Activated naive CD8-positive, alpha-beta T cell treated with anti-CD3 and anti-CD28 coated beads, Interleukin-2, amount 10 ng/mL, durations not matched to agents 7 days and 5 days (primary cell): ENCODE measurements around the gene SLC25A44. TPM values are rescaled to one million over a fixed set of nuclear protein-coding genes. Genes with fewer than 3 reads are reported as not detected.
A peak's percentile ranks its signal among the peaks of the same experiment; 100 is the strongest.
"Not testable (repeated sequence)": the region's sequence is repeated elsewhere in the genome, so short reads cannot be mapped to it uniquely, and the experiment has no call there.

Experiments used
- ATAC-seq: fragments of 150-1000 bp; cut with Tn5 transposase; one replicate; pipeline ENCODE4 v1.10.0; 2021; ENCODE audit warnings: low read depth, moderate library complexity
- POLR2A ChIA-PET: fragments of 350-600 bp; sonication (Branson Sonifier 250); formaldehyde crosslinking; loops from one replicate; lab custom pipeline; 2021; ENCODE audit warnings: antibody characterized with exemption; lab: Charles Lee
- DNase-seq: peaks from one replicate; pipeline ENCODE4 v3.0.0; 2021
- H3K27ac Mint-ChIP-seq: one replicate; pipeline ENCODE4 v1.8.0; 2022; ENCODE audit warnings: mild to moderate bottlenecking, mixed read lengths
- H3K27me3 Mint-ChIP-seq: one replicate; pipeline ENCODE4 v1.8.0; 2022; ENCODE audit warnings: mild to moderate bottlenecking, moderate library complexity, mixed read lengths
- H3K36me3 Mint-ChIP-seq: one replicate; pipeline ENCODE4 v1.8.0; 2021; ENCODE audit warnings: mild to moderate bottlenecking, mixed read lengths
- H3K4me1 Mint-ChIP-seq: one replicate; pipeline ENCODE4 v1.8.0; 2021; ENCODE audit warnings: mixed read lengths
- H3K4me3 Mint-ChIP-seq: one replicate; pipeline ENCODE4 v1.8.0; 2022; ENCODE audit warnings: mild to moderate bottlenecking, moderate library complexity, mixed read lengths
- H3K9me3 Mint-ChIP-seq: one replicate; pipeline ENCODE4 v1.8.0; 2021; ENCODE audit warnings: mixed read lengths
- total RNA-seq, 2 experiments: library from RNA; stranded (reverse); gene quantifications; one replicate each; pipeline ENCODE4 v1.2.3, GENCODE V29; 2021

Gene SLC25A44
- total RNA-seq, 2 experiments from 2014 or later, result 30.9 to 35.3 TPM

DNA sequence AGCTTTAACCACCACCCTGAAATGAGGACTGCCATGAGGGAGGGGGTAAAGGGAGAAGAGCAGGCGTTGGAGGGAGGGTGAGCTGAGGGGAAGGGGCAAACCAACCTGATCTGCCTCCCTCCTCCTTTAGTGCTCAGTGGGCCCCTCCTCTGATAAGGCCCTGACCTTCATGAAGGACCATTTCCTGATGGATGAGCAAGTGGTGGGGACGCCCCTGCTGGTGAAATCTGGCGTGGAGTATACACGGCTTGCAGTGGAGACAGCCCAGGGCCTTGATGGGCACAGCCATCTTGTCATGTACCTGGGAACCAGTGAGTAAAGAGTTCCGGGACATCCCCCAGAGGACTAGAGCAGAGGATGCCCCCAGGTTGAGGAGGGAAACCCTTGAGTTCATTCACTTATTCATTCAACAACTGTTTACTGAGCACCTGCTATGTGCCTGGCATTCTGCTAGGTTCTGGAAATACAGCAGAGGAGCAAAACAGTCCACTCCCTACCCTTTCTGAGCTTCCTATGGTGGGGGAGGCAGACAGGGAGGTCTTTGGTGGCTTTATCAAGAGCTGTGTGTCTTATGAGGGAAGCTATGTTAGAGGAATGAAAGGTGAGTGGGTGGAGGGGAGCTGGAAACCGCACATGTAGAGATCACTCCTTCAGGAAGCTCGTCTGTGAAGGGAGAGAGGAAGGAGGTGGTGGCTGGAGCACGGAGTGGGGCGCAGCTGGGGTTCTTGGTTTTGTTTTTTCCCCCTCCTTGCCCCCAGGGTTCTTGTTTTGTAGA is 21.0 kb upstream of the SLC25A44 start:
- Mint-ChIP-seq H3K4me1 (peaks cover 10% of the 10 kb centered on the region), H3K27ac (no peak overlapping the region), H3K27me3 (no peaks in the 10 kb centered on the region), H3K9me3 (no peaks in the 10 kb centered on the region), H3K4me3 (no peak overlapping the region), H3K36me3 (peaks cover 9% of the 10 kb centered on the region)
- ATAC-seq, result no peak
- POLR2A ChIA-PET, result interaction anchor here (1.7 kb wide), 1 partner anchor 11 kb away, joined by 7 read pairs; no protein-coding TSS in a partner anchor
- no peak for DNase-seq

DNA sequence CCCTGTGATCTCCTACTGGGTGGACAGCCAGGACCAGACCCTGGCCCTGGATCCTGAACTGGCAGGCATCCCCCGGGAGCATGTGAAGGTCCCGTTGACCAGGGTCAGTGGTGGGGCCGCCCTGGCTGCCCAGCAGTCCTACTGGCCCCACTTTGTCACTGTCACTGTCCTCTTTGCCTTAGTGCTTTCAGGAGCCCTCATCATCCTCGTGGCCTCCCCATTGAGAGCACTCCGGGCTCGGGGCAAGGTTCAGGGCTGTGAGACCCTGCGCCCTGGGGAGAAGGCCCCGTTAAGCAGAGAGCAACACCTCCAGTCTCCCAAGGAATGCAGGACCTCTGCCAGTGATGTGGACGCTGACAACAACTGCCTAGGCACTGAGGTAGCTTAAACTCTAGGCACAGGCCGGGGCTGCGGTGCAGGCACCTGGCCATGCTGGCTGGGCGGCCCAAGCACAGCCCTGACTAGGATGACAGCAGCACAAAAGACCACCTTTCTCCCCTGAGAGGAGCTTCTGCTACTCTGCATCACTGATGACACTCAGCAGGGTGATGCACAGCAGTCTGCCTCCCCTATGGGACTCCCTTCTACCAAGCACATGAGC is 17.2 kb upstream of the SLC25A44 start:
- Mint-ChIP-seq H3K9me3 (no peaks in the 10 kb centered on the region), H3K36me3 (peaks cover 8% of the 10 kb centered on the region), H3K4me3 (no peak overlapping the region), H3K27me3 (peaks cover 1% of the 10 kb centered on the region), H3K27ac (no peak overlapping the region), H3K4me1 (peaks cover 18% of the 10 kb centered on the region)
- POLR2A ChIA-PET, result interaction anchor here (0.6 to 0.7 kb wide), 2 partner anchors 13 to 16 kb away, joined by 3 read pairs; no protein-coding TSS in a partner anchor
- ATAC-seq (no peak), DNase-seq (no peak)

DNA sequence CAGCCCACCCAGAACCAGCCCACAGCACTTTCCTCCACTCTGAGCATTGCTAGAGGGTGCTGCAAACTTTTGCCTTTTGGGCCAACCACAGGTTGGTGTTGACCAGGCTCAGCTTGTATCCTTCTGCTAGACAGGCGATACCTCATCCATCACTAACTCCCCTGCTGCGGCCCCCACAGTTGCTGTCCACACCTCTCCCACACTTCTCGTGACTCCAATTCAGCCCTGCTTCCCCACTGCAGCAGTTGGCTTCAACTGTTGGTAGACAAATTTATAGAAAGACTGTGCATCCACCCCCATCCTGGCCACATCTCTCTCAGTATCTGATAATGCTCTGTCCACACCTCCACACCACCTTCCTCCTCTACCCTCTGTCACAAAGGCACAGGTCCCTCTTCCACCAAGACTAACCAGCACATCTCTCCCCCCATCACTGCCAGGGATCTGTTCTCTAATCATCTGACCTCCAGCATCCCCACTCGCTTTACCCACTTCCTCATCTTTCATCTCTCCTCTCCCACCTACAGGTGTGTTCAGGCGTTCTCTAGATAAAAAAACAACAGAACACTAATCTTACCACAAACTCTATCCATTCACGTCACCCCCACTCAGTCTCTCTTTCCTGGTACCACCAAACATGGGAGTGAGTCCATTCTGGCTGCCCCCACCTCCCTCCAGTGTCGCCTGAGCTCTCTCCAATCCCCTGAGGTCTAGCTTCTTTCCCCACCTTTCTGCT is 15.8 kb upstream of the SLC25A44 start:
- Mint-ChIP-seq H3K9me3 (no peaks in the 10 kb centered on the region), H3K27me3 (peaks cover 1% of the 10 kb centered on the region)
- no peak for DNase-seq

GRCh38 chr1:156180471-156180870 is 13.4 kb upstream of the SLC25A44 start:
- no peak overlapping the region for H3K27ac Mint-ChIP-seq
- POLR2A ChIA-PET, result no interaction called here
- H3K9me3 Mint-ChIP-seq, result no peaks in the 10 kb centered on the region
- DNase-seq (no peak), ATAC-seq (no peak)
- peaks cover 3% of the 10 kb centered on the region for H3K36me3 Mint-ChIP-seq
- peaks cover 12% of the 10 kb centered on the region for H3K4me1 Mint-ChIP-seq
- H3K4me3 Mint-ChIP-seq, result no peak overlapping the region
- H3K27me3 Mint-ChIP-seq, result peaks cover 1% of the 10 kb centered on the region

More for the DNA sequence above, 15.8 kb upstream of the SLC25A44 start:
- POLR2A ChIA-PET, result interaction anchor here (0.6 to 1.4 kb wide), 4 partner anchors 13 to 45 kb away, joined by 3 to 6 read pairs (median 4); partner anchors contain the start of gene PMF1
- H3K36me3 Mint-ChIP-seq, result peaks cover 8% of the 10 kb centered on the region
- peak overlapping the region; percentile 51 for H3K4me3 Mint-ChIP-seq
- H3K27ac Mint-ChIP-seq, result peak overlapping the region; percentile 81
- peaks cover 17% of the 10 kb centered on the region for H3K4me1 Mint-ChIP-seq
- peak; percentile 83 for ATAC-seq

DNA sequence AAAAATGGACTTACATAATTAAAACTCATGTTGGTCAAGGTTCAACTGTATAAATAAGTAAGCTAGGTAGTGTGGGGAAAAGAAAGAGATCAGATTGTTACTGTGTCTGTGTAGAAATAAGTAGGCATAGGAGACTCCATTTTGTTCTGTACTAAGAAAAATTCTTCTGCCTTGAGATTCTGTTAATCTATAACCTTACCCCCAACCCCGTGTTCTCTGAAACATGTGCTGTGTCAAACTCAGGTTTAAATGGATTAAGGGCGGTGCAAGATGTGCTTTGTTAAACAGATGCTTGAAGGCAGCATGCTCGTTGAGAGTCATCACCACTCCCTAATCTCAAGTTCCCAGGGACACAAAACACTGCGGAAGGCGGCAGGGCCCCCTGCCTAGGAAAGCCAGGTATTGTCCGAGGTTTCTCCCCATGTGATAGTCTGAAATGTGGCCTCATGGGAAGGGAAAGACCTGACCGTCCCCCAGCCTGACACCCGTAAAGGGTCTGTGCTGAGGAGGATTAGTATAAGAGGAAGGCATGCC is 12.4 kb upstream of the SLC25A44 start:
- H3K4me3 Mint-ChIP-seq, H3K27me3 Mint-ChIP-seq, ATAC-seq, POLR2A ChIA-PET, H3K36me3 Mint-ChIP-seq, DNase-seq, H3K9me3 Mint-ChIP-seq, H3K27ac Mint-ChIP-seq: not testable (repeated sequence)
- H3K4me1 Mint-ChIP-seq, result peaks cover 12% of the 10 kb centered on the region

DNA sequence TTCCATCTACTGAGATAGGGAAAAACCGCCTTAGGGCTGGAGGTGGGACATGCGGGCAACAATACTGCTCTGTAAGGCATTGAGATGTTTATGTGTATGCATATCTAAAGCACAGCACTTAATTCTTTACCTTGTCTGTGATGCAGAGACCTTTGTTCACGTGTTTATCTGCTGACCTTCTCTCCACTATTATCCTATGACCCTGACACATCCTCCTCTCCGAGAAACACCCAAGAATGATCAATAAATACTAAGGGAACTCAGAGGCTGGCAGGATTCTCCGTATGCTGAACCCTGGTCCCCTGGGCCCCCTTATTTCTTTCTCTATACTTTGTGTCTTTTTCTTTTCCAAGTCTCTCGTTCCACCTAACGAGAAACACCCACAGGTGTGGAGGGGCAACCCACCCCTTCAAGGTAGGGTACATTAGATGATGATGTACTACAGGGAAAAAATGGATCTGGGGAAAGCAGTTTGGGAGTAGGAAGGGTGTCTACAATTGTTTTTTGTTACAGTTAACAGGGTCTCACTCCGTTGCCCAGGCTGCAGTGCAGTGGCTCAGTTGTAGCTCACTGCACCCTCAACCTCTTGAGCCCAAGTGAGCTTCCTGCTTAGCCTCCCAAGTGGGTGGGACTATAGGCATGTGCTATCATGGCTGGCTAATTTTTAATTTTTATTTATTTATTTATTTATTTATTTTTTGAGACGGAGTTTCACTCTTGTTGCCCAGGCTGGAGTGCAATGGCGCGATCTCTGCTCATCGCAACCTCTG is 11.7 kb upstream of the SLC25A44 start:
- H3K4me3 Mint-ChIP-seq, ATAC-seq, H3K27me3 Mint-ChIP-seq, H3K36me3 Mint-ChIP-seq, H3K27ac Mint-ChIP-seq, H3K9me3 Mint-ChIP-seq, DNase-seq: not testable (repeated sequence)
- H3K4me1 Mint-ChIP-seq, result peaks cover 12% of the 10 kb centered on the region
- POLR2A ChIA-PET, result interaction anchor here (1.0 kb wide), 1 partner anchor 11 kb away, joined by 3 read pairs; the partner anchor contains the start of gene SLC25A44

- not testable (repeated sequence) for H3K27me3 Mint-ChIP-seq, H3K4me3 Mint-ChIP-seq
Observed at GRCh38 chr1:156186347-156187177, 7.3 kb upstream of the SLC25A44 start.

GRCh38 chr1:156190265-156190664 is 3.6 kb upstream of the SLC25A44 start:
- H3K9me3 Mint-ChIP-seq, H3K27me3 Mint-ChIP-seq, POLR2A ChIA-PET, H3K4me3 Mint-ChIP-seq, ATAC-seq, H3K27ac Mint-ChIP-seq: not testable (repeated sequence)
- peak; percentile 2 for DNase-seq
- H3K36me3 Mint-ChIP-seq, result peaks cover 12% of the 10 kb centered on the region
- H3K4me1 Mint-ChIP-seq, result peaks cover 15% of the 10 kb centered on the region

More at GRCh38 chr1:156186347-156187177, 7.3 kb upstream of the SLC25A44 start:
- not testable (repeated sequence) for H3K36me3 Mint-ChIP-seq, DNase-seq, H3K27ac Mint-ChIP-seq, ATAC-seq, H3K9me3 Mint-ChIP-seq, H3K4me1 Mint-ChIP-seq
- POLR2A ChIA-PET, result interaction anchor here (1.0 kb wide), 1 partner anchor 27 kb away, joined by 3 read pairs; the partner anchor contains the start of gene PMF1

DNA sequence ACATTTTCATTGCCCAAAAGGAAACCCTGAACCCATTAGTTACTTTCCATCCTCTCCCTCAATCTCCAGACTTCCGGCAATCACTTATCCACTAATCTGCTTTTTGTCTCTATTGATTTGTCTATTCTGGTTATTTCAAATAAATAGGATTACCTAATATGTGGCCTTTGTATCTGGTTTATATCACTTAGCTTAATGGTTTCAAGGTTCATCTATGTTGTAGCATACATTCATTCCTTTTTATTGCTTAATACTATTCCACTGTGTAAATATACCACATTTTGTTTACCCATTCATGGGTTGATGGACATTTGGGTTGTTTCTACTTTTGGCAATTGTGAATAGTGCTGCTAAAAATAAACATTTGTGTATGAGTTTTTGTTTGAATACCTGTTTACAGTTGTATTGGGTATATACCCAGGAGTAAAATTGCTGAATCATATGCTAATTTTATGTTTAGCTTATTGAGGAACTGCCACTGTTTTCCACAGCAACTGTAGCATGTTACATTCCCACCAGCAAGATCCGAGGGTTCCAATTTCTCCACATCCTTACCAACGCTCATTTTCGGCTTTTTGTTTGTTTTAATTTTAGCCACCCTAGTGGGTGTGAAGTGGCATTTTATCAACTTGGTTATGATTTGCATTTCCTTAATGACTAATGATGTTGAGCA is 2.5 kb upstream of the SLC25A44 start:
- no peak overlapping the region for H3K27ac Mint-ChIP-seq
- H3K36me3 Mint-ChIP-seq, result peaks cover 18% of the 10 kb centered on the region
- DNase-seq, result no peak
- POLR2A ChIA-PET, result no interaction called here
- ATAC-seq, result no peak
- no peak overlapping the region for H3K4me3 Mint-ChIP-seq
- peaks cover 7% of the 10 kb centered on the region for H3K9me3 Mint-ChIP-seq
- peaks cover 24% of the 10 kb centered on the region for H3K4me1 Mint-ChIP-seq
- no peaks in the 10 kb centered on the region for H3K27me3 Mint-ChIP-seq

DNA sequence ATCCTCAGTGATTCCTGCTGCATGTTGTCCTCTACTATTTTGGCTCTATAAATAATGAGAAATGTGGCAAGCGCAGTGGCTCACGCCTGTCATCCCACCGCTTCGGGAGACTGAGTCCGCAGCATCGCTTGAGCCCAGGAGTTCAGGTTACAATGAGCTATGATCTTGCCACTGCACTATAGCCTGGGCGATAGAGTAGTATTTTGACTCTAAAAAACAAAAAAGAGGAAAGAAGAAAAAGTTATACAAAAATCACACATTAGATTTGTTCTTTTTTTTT is 756 bp upstream of the SLC25A44 start:
- DNase-seq (no peak), ATAC-seq (no peak)
- Mint-ChIP-seq H3K27me3 (no peaks in the 10 kb centered on the region), H3K4me3 (peak overlapping the region; percentile 91), H3K36me3 (peaks cover 23% of the 10 kb centered on the region), H3K4me1 (peaks cover 36% of the 10 kb centered on the region), H3K9me3 (peaks cover 7% of the 10 kb centered on the region), H3K27ac (peak overlapping the region; percentile 86)
- POLR2A ChIA-PET, result interaction anchor here (0.8 to 2.6 kb wide), 14 partner anchors 11 to 90 kb away, joined by 3 to 45 read pairs (median 4); partner anchors contain the start of genes PMF1, SEMA4A and SMG5

DNA sequence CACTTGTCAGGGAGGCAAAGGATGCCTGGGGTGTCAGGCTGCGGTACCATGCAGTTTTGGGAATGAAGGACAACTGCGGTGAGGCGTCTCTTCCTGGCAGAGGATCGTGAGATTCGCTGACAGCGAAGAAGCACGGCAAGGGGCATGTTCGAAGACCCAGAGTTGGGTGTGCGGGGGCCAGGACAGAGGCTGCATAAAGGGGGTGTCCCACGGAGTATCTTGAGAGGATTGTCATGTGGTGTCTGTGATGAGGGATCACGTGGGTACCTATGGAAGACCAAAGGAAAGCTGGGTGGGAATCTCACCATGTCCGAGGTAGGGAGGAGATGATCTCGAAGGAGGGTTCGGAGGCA is 372 bp downstream of the SLC25A44 start:
- Mint-ChIP-seq H3K27me3 (no peaks in the 10 kb centered on the region), H3K4me1 (peaks cover 47% of the 10 kb centered on the region), H3K36me3 (peaks cover 25% of the 10 kb centered on the region), H3K9me3 (peaks cover 3% of the 10 kb centered on the region), H3K27ac (peak overlapping the region; percentile 86), H3K4me3 (peak overlapping the region; percentile 91)
- DNase-seq, result no peak
- ATAC-seq, result peak; percentile 2
- POLR2A ChIA-PET, result interaction anchor here (0.8 to 2.6 kb wide), 16 partner anchors 19 to 89 kb away, joined by 3 to 45 read pairs (median 4); partner anchors contain the start of genes PMF1, SEMA4A and SMG5
